GM18873 (cell line): ENCODE measurements around the gene LRRC14B.
"Not testable (repeated sequence)": the region's sequence is repeated elsewhere in the genome, so short reads cannot be mapped to it uniquely, and the experiment has no call there.

Experiments used
- ATAC-seq: cut with Tn5 transposase; IDR thresholded peaks from one replicate; pipeline ENCODE4 v1.9.1; 2021; ENCODE audit warnings: mild to moderate bottlenecking, moderate library complexity, moderate number of reproducible peaks; ENCODE audit not compliant: unreplicated experiment, low FRiP score

Gene LRRC14B

GRCh38 chr5:230711-231110 lies 39.4 kb downstream of the LRRC14B start:
- ATAC-seq, result no peak

- ATAC-seq, result no peak
Observed at GRCh38 chr5:231661-232060, 40.4 kb downstream of the LRRC14B start.

GRCh38 chr5:233426-233825 lies 42.1 kb downstream of the LRRC14B start:
- ATAC-seq, result not testable (repeated sequence)

- ATAC-seq, result no peak
Observed at GRCh38 chr5:234450-234849, 43.2 kb downstream of the LRRC14B start.

- ATAC-seq, result not testable (repeated sequence)
Observed at GRCh38 chr5:235527-235926, 44.2 kb downstream of the LRRC14B start.

- ATAC-seq, result not testable (repeated sequence)
Observed at GRCh38 chr5:237931-238330, 46.6 kb downstream of the LRRC14B start.

- ATAC-seq, result not testable (repeated sequence)
Observed at GRCh38 chr5:240550-240949, 49.3 kb downstream of the LRRC14B start.

- ATAC-seq, result not testable (repeated sequence)
Observed at GRCh38 chr5:241045-241669, 49.9 kb downstream of the LRRC14B start.

- ATAC-seq, result not testable (repeated sequence)
Observed at GRCh38 chr5:243683-244367, 52.5 kb downstream of the LRRC14B start.

GRCh38 chr5:245717-246116 lies 54.4 kb downstream of the LRRC14B start:
- ATAC-seq, result not testable (repeated sequence)
